WTC11 (cell line): Measurements from ENCODE around the gene ALKBH7.

Experiments used
- ATF3 ChIP-seq: sonication (generic); formaldehyde crosslinking; conservative IDR thresholded peaks from 2 replicates; pipeline ENCODE4 v1.8.1; 2022; ENCODE audit warnings: mild to moderate bottlenecking, missing genetic modification reagents
- CREB1 ChIP-seq: sonication (generic); formaldehyde crosslinking; IDR thresholded peaks from 2 replicates; pipeline ENCODE4 v1.8.0; 2023; ENCODE audit warnings: mild to moderate bottlenecking, missing genetic modification reagents
- CTCF ChIP-seq: fragments of 200-600 bp; IDR thresholded peaks from 2 replicates; pipeline ENCODE4 v1.8.0; 2022; ENCODE audit warnings: antibody characterized with exemption
- ETV6 ChIP-seq: sonication (generic); formaldehyde crosslinking; IDR thresholded peaks from 2 replicates; pipeline ENCODE4 v1.8.1; 2022; ENCODE audit warnings: mild to moderate bottlenecking, missing genetic modification reagents
- NFE2L1 ChIP-seq: sonication (generic); formaldehyde crosslinking; IDR thresholded peaks from 2 replicates; pipeline ENCODE4 v1.8.1; 2023; ENCODE audit warnings: missing genetic modification reagents
- NR2C2 ChIP-seq: sonication (generic); formaldehyde crosslinking; IDR thresholded peaks from 2 replicates; pipeline ENCODE4 v1.8.0; 2022; ENCODE audit warnings: mild to moderate bottlenecking, missing genetic modification reagents
- PRDM15 ChIP-seq: sonication (generic); formaldehyde crosslinking; IDR thresholded peaks from 2 replicates; pipeline ENCODE4 v1.8.0; 2022; ENCODE audit warnings: missing genetic modification reagents
- PREB ChIP-seq: sonication (generic); formaldehyde crosslinking; IDR thresholded peaks from 2 replicates; pipeline ENCODE4 v1.8.1; 2022; ENCODE audit warnings: mild to moderate bottlenecking, missing genetic modification reagents, moderate library complexity, borderline replicate concordance
- SP1 ChIP-seq: sonication (generic); formaldehyde crosslinking; conservative IDR thresholded peaks from 2 replicates; pipeline ENCODE4 v1.8.1; 2022; ENCODE audit warnings: missing genetic modification reagents
- TP53 ChIP-seq: sonication (generic); formaldehyde crosslinking; IDR thresholded peaks from 2 replicates; pipeline ENCODE4 v1.8.1; 2023; ENCODE audit warnings: mild to moderate bottlenecking, missing genetic modification reagents
- ZNF121 ChIP-seq: sonication (generic); formaldehyde crosslinking; IDR thresholded peaks from 2 replicates; pipeline ENCODE4 v1.8.0; 2023; ENCODE audit warnings: missing genetic modification reagents
- ZNF232 ChIP-seq: sonication (generic); formaldehyde crosslinking; IDR thresholded peaks from 2 replicates; pipeline ENCODE4 v1.8.0; 2022; ENCODE audit warnings: mild to moderate bottlenecking, missing genetic modification reagents
- ZNF281 ChIP-seq: sonication (generic); formaldehyde crosslinking; IDR thresholded peaks from 2 replicates; pipeline ENCODE4 v1.8.0; 2023; ENCODE audit warnings: mild to moderate bottlenecking, missing genetic modification reagents

- TF ChIP-seq CREB1 (no peak), ZNF232 (CRISPR knock-in tag) (no peak), CTCF (no peak), SP1 (no peak), ZNF281 (CRISPR knock-in tag) (no peak), ZNF121 (CRISPR knock-in tag) (no peak), PREB (CRISPR knock-in tag) (no peak), ETV6 (CRISPR knock-in tag) (no peak), ATF3 (no peak), NR2C2 (no peak), TP53 (0 out of 2 replicates have a peak, but pooled peaks have one; percentile 18), PRDM15 (CRISPR knock-in tag) (no peak), NFE2L1 (CRISPR knock-in tag) (no peak)
Observed at GRCh38 chr19:6412061-6412446, 39.5 kb downstream of the ALKBH7 start.
